H1 (cell line): ENCODE measurements around the gene ATP11A. TPM values are rescaled to one million over a fixed set of nuclear protein-coding genes. Genes with fewer than 3 reads are reported as not detected.

Source experiments
- CHD1 ChIP-seq: IDR thresholded peaks from 2 replicates; pipeline ENCODE4 v1.6.1; 2012; ENCODE audit warnings: low read depth, low read length, improper control_type of control experiment
- CHD2 ChIP-seq: IDR thresholded peaks from 2 replicates; pipeline ENCODE4 v1.6.1; 2012; ENCODE audit warnings: low read length, improper control_type of control experiment
- CHD7 ChIP-seq: fragments of 300-600 bp; sonication (generic); IDR thresholded peaks from 2 replicates; pipeline ENCODE4 v1.7.1; 2012; ENCODE audit warnings: low read length, moderate library complexity, mild to moderate bottlenecking, inconsistent platforms; ENCODE audit not compliant: insufficient replicate concordance
- KDM4A ChIP-seq: IDR thresholded peaks from one replicate; pipeline ENCODE4 v1.7.1; 2012; ENCODE audit warnings: low read depth, mild to moderate bottlenecking, moderate library complexity, low read length, inconsistent platforms; ENCODE audit not compliant: severe bottlenecking
- KDM5A ChIP-seq: fragments of 200-600 bp; IDR thresholded peaks from 2 replicates; pipeline ENCODE4 v1.7.1; 2012; ENCODE audit warnings: mild to moderate bottlenecking, low read length, inconsistent platforms, mixed read lengths
- RNF2 ChIP-seq: fragments of 200-900, 300-1000 bp; sonication (generic); IDR thresholded peaks from 2 replicates; pipeline ENCODE4 v1.7.1; 2016; ENCODE audit warnings: borderline replicate concordance, low read depth, mild to moderate bottlenecking, antibody characterized with exemption, low read length; ENCODE audit not compliant: poor library complexity, severe bottlenecking; ENCODE audit errors: missing control alignments
- SIX5 ChIP-seq: IDR thresholded peaks from 2 replicates; pipeline ENCODE4 v1.6.1; 2011; ENCODE audit warnings: mild to moderate bottlenecking, low read depth, low read length
- SP2 ChIP-seq: IDR thresholded peaks from 2 replicates; pipeline ENCODE4 v1.6.1; 2012; ENCODE audit warnings: mild to moderate bottlenecking, low read length, inconsistent platforms
- TAF7 ChIP-seq: optimal IDR thresholded peaks from 2 replicates; pipeline ENCODE3; 2011; ENCODE audit warnings: low read depth, mild to moderate bottlenecking, inconsistent platforms, low read length, moderate library complexity, borderline replicate concordance
- TCF12 ChIP-seq: IDR thresholded peaks from 2 replicates; pipeline ENCODE4 v1.6.1; 2011; ENCODE audit warnings: low read depth, mild to moderate bottlenecking, low read length
- YY1 ChIP-seq: IDR thresholded peaks from 2 replicates; pipeline ENCODE4 v1.6.1; 2011; ENCODE audit warnings: low read depth, mild to moderate bottlenecking, low read length
- polyA plus RNA-seq, 7 experiments: library from polyadenylated mRNA; depleted of rRNA in 3 of 7; stranded (reverse) in 5 of 7; unstranded in 2 of 7; fragments of >200 nt in 5 of 7; fragments of 200-250 nt in 2 of 7; gene quantifications; 1 replicate in 5 of 7; 2 replicates in 1 of 7; 4 replicates in 1 of 7; pipeline versions ENCODE4 v1.2.1 to v1.2.3, GENCODE V29; 2011 to 2013; ENCODE audit warnings: missing spikeins in 2 of 7, mixed read lengths in 2 of 7
- total RNA-seq: library from RNA; stranded (reverse); fragmentation: NEBNext Ultra II Directional; extraction: Animal tissue kit (Norgen Biotek cat#: 25700); gene quantifications from 2 replicates; pipeline ENCODE4 v1.2.1, GENCODE V29; 2021

Gene ATP11A
- total and polyA plus RNA-seq, 2 of the 8 experiments (the other 6 are each of a cell fraction or from before 2014, with no cell fraction given) = 28.8 to 72.9 TPM

DNA sequence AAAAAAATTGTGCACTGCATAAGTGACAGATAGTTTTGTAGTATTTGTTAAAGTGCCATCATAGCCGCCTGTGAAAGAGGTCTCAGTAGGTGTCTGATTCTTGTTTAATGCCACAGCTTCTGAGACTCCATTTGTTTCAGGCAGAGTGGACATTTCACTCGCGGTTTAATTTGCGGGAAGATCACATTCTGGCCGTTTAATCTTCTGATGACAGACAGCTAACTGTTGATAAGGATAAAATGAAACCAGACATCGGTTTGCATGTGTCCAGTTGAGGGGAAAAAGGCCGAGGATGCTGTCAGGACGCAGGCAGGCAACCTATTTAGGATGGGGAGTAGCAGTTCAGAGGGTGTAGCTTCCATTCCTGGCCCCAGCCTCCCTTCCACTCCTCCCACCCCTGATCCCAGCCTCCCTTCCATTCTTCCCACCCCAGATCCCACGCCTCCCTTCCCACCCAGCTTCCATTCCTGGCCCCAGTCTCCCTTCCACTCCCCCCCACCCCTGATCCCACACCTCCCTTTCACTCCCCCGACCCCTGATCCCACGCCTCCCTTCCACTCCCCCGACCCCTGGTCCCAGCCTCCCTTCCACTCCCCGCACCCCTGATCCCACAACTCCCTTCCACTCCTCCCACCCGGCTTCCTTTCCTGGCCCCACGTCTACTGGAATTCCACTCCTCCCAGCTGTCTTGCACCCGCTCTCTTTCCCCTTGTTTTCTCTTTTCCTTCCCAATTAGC, 23.8 kb downstream of the ATP11A start (continued):
- TF ChIP-seq CHD7 (no peak), SP2 (no peak), KDM5A (no peak), CHD1 (no peak), KDM4A (no peak), SIX5 (no peak), TAF7 (no peak), RNF2 (no peak), CHD2 (no peak), YY1 (no peak), TCF12 (no peak)
